Measurements from ENCODE around the gene LEP. TPM values are rescaled to one million over a fixed set of nuclear protein-coding genes. Genes with fewer than 3 reads are reported as not detected.

LEP gene
- total RNA-seq, 6 experiments from 2014 or later, result not detected

- H3K4me1 Mint-ChIP-seq (ENCODE audit: low read depth), result peaks cover 81% of the 10 kb centered on the region
- peaks cover 4% of the 10 kb centered on the region; the same call in 1 of the 2 replicates for H3K36me3 Mint-ChIP-seq (ENCODE audit: low read depth)
- no peaks in the 10 kb centered on the region; the same call in 1 of the 2 replicates for H3K27me3 Mint-ChIP-seq (ENCODE audit: insufficient read depth)
- TF ChIP-seq CTCF (IDR thresholded peaks at IDR 0.05), result no peak
- DNase-seq, result no peak
- 0 out of 2 replicates have a peak, but pooled peaks cover 4% of the 10 kb centered on the region for H3K9me3 Mint-ChIP-seq
- H3K27ac Mint-ChIP-seq, result no peak overlapping the region
- H3K4me3 Mint-ChIP-seq, result no peak overlapping the region
Measured at GRCh38 chr7:128219636-128220035, 21.4 kb upstream of the LEP start.

GRCh38 chr7:128221929-128222403 is 19.1 kb upstream of the LEP start:
- peaks cover 2% of the 10 kb centered on the region; the same call in 1 of the 2 replicates for H3K27me3 Mint-ChIP-seq (ENCODE audit: insufficient read depth)
- H3K4me3 Mint-ChIP-seq, result peak overlapping the region; percentile 14; the same call in 1 of the 2 replicates
- peak overlapping the region; percentile 83 for H3K27ac Mint-ChIP-seq
- no peak for TF ChIP-seq CTCF (IDR thresholded peaks at IDR 0.05)
- peak; percentile 92 for DNase-seq
- H3K9me3 Mint-ChIP-seq, result no peaks in the 10 kb centered on the region; the same call in 1 of the 2 replicates
- H3K36me3 Mint-ChIP-seq (ENCODE audit: low read depth), result peaks cover 7% of the 10 kb centered on the region; the same call in 1 of the 2 replicates
- H3K4me1 Mint-ChIP-seq (ENCODE audit: low read depth), result peaks cover 60% of the 10 kb centered on the region

- Mint-ChIP-seq H3K27ac (no peak overlapping the region), H3K36me3 (ENCODE audit: low read depth) (peaks cover 7% of the 10 kb centered on the region; the same call in 1 of the 2 replicates), H3K27me3 (ENCODE audit: insufficient read depth) (peaks cover 23% of the 10 kb centered on the region), H3K9me3 (no peaks in the 10 kb centered on the region; the same call in 1 of the 2 replicates), H3K4me3 (no peak overlapping the region), H3K4me1 (ENCODE audit: low read depth) (peaks cover 21% of the 10 kb centered on the region)
- DNase-seq, result no peak
- TF ChIP-seq CTCF (IDR thresholded peaks at IDR 0.05), result no peak
Measured at GRCh38 chr7:128226132-128226980, 14.7 kb upstream of the LEP start.

GRCh38 chr7:128227271-128227670 is 13.8 kb upstream of the LEP start:
- peaks cover 12% of the 10 kb centered on the region for H3K4me1 Mint-ChIP-seq (ENCODE audit: low read depth)
- peaks cover 23% of the 10 kb centered on the region for H3K27me3 Mint-ChIP-seq (ENCODE audit: insufficient read depth)
- no peak overlapping the region for H3K27ac Mint-ChIP-seq
- no peaks in the 10 kb centered on the region; the same call in 1 of the 2 replicates for H3K9me3 Mint-ChIP-seq
- peaks cover 7% of the 10 kb centered on the region; the same call in 1 of the 2 replicates for H3K36me3 Mint-ChIP-seq (ENCODE audit: low read depth)
- no peak for DNase-seq
- no peak for TF ChIP-seq CTCF (IDR thresholded peaks at IDR 0.05)
- no peak overlapping the region for H3K4me3 Mint-ChIP-seq

GRCh38 chr7:128231021-128231420 is 10.1 kb upstream of the LEP start:
- TF ChIP-seq CTCF (IDR thresholded peaks at IDR 0.05), result no peak
- H3K27me3 Mint-ChIP-seq (ENCODE audit: insufficient read depth), result peaks cover 30% of the 10 kb centered on the region
- no peaks in the 10 kb centered on the region; the same call in 1 of the 2 replicates for H3K9me3 Mint-ChIP-seq
- H3K4me3 Mint-ChIP-seq, result no peak overlapping the region
- no peak for DNase-seq
- H3K4me1 Mint-ChIP-seq (ENCODE audit: low read depth), result peaks cover 9% of the 10 kb centered on the region
- H3K36me3 Mint-ChIP-seq (ENCODE audit: low read depth), result peaks cover 7% of the 10 kb centered on the region; the same call in 1 of the 2 replicates
- no peak overlapping the region for H3K27ac Mint-ChIP-seq
